ES-I3 (cell line): Measurements from ENCODE around the gene NRXN3.

Source experiments
- H3K36me3 ChIP-seq: 2 replicates; pipeline ENCODE4 v1.6.1; 2013; ENCODE audit warnings: mild to moderate bottlenecking, low read length, control low read depth, moderate library complexity; ENCODE audit not compliant: insufficient read depth
- H3K4me1 ChIP-seq: 2 replicates; pipeline ENCODE4 v1.6.1; 2013; ENCODE audit warnings: mild to moderate bottlenecking, control low read depth, low read length; ENCODE audit not compliant: insufficient read depth
- H3K9ac ChIP-seq: 2 replicates; pipeline ENCODE4 v1.6.1; 2013; ENCODE audit warnings: low read depth, mild to moderate bottlenecking, low read length, moderate library complexity
- H3K9me3 ChIP-seq: 2 replicates; pipeline ENCODE4 v1.6.1; 2013; ENCODE audit warnings: mild to moderate bottlenecking, low read length, moderate library complexity; ENCODE audit not compliant: control insufficient read depth, insufficient read depth

Gene NRXN3

DNA sequence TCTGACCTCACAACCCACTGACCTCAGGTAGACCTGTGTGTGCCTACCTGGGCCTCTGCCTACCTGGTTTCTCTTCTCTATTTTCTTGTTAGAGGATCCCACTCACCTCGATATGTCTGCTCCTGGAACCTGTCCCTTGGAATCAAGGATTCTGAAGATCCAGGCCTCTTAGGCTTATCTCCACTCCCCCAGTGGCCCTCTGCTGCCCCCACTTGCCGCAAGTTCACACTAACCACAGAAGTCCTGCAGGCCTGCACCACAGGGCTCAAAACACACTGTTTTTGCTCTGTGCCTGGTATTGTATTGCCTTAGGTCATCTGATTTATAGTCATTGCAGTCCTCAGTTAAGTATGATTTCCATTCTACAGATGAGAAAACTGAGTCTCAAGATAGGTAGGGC, 15.3 kb upstream of the NRXN3 start:
- no peaks in the 10 kb centered on the region for H3K9me3 ChIP-seq
- peaks cover 3% of the 10 kb centered on the region; the same call in 1 of the 2 replicates for H3K4me1 ChIP-seq
- no peak overlapping the region for H3K9ac ChIP-seq

DNA sequence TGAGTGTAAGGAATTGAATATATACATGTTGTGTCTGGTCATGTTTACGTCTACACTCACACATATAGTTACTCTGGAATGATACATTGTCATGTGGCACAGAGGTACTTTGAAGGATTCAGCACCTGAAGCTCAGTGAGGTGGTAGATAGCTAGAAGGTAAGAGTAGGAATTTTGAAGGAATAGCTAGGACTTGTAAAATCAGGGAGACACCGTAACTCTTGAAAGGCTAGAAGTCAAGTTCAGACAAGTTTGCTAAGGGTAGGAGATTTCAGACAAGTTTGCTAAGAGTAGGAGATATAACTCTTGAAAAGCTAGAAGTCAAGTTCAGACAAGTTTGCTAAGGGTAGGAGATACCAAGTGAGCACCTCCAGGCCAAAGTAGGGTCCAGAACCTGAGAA, 14.0 kb upstream of the NRXN3 start:
- Histone ChIP-seq H3K9me3 (no peaks in the 10 kb centered on the region), H3K4me1 (peaks cover 3% of the 10 kb centered on the region; the same call in 1 of the 2 replicates), H3K36me3 (no peaks in the 10 kb centered on the region), H3K9ac (no peak overlapping the region)

More for the DNA sequence above, 15.3 kb upstream of the NRXN3 start:
- no peaks in the 10 kb centered on the region for H3K36me3 ChIP-seq

DNA sequence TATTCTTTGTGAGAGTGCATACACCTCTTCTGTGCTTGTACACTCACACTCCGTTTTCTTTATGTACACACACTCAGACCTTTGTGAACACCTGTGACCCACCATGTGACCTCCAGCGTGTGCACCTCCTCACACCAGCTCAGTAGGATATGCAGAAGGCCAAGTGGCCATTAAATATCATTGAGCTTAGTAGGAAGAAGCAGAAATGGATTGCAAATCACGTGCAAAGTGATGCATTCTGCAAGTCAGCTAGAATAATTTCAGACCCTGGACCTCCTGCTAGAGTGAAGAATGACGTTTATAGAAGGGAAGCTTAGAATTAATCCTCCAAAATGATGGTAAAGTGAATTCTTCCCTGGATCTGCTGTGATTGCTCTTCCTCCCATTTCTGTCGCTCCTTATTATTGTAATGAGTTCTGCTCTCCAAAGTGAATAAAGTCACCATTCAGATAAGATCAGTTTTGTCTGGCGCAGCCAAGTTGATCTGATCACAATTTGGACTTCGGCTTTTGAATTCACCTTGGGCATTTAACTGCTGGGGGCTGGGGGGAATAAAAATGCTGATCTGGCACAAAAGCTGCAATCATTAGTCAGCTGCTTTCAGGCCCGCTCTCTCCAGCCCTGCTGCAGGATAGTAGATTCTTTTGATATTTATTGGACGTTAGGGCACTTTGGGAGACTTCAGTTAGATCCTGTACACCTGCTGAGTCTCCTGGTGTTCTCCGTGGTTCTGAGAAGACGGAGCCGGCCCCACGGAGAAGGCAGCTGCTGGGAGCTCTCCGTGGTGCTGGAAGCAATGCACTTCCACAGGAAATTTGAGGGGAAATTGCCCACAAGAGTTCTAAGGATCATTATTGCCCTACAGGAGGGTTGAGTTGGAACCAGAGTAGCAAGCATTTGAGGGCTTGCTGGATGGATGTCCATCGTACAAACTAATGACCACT, 12.4 kb upstream of the NRXN3 start:
- Histone ChIP-seq H3K4me1 (no peaks in the 10 kb centered on the region; the same call in 1 of the 2 replicates), H3K9me3 (no peaks in the 10 kb centered on the region), H3K36me3 (no peaks in the 10 kb centered on the region), H3K9ac (no peak overlapping the region)

DNA sequence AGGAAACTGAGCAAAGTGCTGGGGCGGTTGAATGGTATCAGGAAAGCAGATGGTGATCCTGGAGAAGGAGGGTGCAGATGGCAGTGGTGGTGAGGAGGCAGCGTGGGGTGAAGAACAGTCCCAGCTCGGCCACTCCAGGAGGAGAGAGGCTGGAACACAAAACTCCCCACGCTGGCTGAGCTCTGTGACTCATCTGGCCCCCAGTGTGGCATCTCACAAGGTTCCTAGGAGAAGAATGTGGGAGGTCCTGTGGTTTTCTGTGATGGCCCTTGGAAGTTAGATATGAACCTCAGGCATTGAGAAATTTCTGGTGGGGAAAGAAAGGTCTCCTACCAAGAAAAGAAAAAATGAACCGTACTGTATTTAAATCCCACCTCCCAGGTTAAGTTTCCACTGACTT, 8.0 kb upstream of the NRXN3 start:
- Histone ChIP-seq H3K36me3 (no peaks in the 10 kb centered on the region), H3K4me1 (peaks cover 4% of the 10 kb centered on the region; the same call in 1 of the 2 replicates), H3K9ac (no peak overlapping the region), H3K9me3 (no peaks in the 10 kb centered on the region)

DNA sequence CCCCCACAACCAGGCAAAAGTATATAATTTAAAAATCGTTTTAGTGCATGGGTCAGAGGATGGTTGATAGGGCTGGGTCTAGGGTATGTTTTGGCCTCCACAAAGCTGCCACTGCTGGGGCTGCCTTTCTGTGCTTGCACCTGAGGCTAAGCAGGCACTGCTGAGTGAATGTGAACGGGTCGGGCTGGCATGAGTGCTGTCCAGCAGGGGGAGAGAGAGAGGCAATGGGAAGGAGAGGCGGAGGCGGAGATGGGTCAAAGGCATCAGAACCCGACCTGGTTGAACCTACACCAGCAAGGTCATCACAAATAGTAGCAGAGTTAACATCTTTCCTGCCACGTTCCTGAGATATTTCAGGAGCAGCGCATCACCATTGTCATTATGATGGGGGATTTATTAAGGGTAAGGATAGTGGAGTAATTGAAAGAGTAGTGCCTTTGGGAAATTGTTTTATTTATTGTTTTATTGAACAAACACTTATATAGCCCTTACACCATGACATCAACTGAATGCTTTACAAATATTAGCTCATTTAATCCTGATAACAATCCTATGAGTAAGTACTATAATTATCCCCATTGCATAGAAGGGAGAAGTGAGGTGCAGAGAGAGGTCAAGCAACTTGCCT, 5.8 kb upstream of the NRXN3 start:
- Histone ChIP-seq H3K9ac (no peak overlapping the region), H3K9me3 (no peaks in the 10 kb centered on the region), H3K4me1 (peaks cover 4% of the 10 kb centered on the region; the same call in 1 of the 2 replicates), H3K36me3 (no peaks in the 10 kb centered on the region)

DNA sequence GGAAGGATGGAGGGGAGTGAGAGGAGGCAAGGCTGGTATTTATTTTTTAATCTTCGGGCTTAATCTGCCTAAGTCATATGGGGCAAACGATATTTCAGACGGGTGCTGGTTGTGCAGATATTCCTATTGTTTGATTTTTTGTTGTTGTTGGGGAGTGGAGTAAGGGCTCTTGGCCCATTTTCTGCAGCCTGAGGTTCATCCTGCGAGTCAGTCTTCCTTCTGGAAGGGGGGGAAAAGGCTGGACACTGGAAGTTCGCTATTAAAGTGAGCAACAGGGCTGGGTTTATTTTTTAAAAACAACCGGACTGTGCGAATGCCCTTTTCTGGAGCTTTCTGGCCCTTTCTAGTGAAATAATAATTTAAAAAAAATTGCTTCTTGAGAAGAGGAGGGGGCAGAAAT, 2.3 kb downstream of the NRXN3 start:
- Histone ChIP-seq H3K36me3 (no peaks in the 10 kb centered on the region), H3K9me3 (no peaks in the 10 kb centered on the region), H3K4me1 (0 out of 2 replicates have a peak, but pooled peaks cover 8% of the 10 kb centered on the region), H3K9ac (no peak overlapping the region)

DNA sequence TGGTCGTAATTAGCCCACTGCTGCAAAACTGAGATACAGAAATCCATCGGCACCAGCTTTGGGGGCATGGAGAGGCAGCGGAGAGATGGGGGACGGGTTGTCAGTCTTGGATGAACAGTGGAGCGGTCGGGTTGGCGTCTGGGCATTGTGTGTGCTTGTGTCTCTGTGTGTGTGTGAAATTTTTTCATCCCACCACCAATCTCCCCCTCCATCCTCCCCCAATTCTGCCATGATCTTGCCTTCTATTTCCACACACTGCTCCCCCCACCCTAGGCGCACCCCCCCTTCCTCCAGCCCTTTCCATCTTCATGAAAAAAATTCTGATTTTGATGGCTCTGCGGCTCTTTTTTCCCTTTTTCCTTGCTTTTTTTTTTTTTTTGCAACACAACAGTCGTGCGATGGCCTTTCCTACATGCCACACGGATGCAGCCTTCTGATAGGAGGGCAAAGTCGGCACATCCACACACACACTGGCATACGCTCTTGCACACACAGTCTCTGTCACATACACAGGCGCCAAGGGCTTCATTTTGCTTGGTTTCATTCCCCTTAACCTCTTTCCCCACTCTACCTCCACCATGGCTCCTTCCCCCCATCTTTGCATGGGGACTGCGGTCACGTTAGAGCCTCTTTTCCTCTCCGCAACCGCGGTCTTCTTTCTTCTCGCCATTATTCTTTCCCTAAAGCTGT, 3.3 kb downstream of the NRXN3 start:
- H3K9me3 ChIP-seq = no peaks in the 10 kb centered on the region
- no peak overlapping the region for H3K9ac ChIP-seq
- H3K4me1 ChIP-seq = 0 out of 2 replicates have a peak, but pooled peaks cover 8% of the 10 kb centered on the region
- H3K36me3 ChIP-seq = no peaks in the 10 kb centered on the region

DNA sequence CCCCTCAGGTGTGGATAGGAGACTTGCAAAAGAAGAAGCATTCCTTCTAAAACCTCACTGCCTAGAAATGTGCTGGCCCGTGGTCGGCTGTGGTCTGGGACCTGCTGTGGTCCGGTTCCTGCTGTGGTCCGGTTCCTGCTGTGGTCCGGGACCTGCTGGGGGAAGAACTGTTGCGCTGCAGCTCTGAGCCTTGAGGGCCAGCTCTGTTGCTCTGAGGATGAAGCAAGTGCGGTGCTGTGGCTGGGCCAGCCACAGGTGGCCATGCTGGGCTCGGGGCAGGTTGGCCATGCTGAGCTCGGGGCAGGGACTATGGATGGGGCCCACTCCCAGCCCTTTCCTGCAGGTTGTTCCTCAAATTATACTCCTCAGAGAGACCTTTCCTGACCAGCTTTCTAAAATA, 5.2 kb downstream of the NRXN3 start:
- Histone ChIP-seq H3K36me3 (no peaks in the 10 kb centered on the region), H3K9me3 (no peaks in the 10 kb centered on the region), H3K4me1 (0 out of 2 replicates have a peak, but pooled peaks cover 8% of the 10 kb centered on the region), H3K9ac (no peak overlapping the region)

DNA sequence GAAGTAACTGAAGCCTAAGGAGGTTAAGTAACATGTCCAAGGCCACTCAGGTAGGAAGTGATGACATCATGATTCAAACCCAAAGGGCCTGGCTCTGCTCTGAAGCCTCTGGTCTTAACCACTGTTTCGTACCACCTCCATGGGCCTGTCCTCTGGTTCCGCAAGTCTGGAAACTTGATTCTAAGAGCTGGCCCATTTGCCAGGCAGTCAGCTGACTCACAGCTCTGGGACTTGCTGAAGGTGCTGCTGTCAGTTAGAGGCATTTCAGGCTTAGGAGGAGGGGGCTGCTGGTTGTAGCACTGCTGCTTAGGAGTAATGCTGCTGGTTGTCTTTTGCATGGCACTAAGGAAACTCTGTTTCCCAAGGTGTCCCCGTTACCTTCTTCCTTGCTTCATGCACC, 7.9 kb downstream of the NRXN3 start:
- H3K36me3 ChIP-seq = no peaks in the 10 kb centered on the region
- no peak overlapping the region for H3K9ac ChIP-seq
- no peaks in the 10 kb centered on the region for H3K9me3 ChIP-seq
- no peaks in the 10 kb centered on the region for H3K4me1 ChIP-seq

DNA sequence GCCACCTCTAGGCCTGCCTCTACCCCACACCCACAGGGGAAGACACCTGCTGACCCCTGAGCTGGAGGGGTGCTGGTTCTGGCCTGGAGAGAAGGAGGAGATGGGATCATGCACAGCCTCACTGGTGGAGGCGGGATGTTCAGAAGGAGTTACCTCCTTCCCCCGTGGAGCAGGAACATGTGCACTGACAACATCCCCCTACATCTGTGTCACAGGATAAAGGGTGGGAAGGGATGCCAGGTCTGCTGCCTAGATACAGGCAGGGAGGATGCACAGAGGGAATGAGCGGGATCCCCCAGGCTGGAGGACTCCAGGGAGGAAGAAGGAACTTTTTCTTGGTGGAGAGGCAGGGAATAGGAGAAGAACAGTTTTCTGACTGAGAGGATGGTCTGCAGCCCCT, 8.8 kb downstream of the NRXN3 start:
- Histone ChIP-seq H3K9ac (no peak overlapping the region), H3K4me1 (no peaks in the 10 kb centered on the region), H3K9me3 (no peaks in the 10 kb centered on the region), H3K36me3 (no peaks in the 10 kb centered on the region)

DNA sequence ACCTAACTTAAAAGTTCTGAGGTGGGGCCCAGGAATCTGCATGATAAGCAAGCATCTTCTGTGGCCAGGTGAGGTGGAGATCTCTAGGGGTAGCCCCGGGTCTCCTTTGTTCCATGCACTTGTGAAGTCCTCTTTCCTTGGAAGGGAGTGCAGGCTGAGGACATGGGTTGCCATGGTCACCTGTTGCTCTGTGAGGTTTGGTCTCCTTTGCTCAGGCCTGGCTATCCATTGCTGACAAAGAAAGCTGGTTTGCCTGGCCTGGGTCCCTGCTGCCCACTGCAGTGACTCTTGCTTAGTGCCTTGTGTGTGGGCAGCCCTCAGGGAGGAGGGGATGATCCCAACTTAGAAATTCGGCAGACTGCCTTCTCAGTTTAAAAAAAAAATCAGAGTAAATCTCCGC, 11.1 kb downstream of the NRXN3 start:
- H3K9ac ChIP-seq = no peak overlapping the region
- H3K4me1 ChIP-seq = no peaks in the 10 kb centered on the region
- H3K9me3 ChIP-seq = no peaks in the 10 kb centered on the region
- H3K36me3 ChIP-seq = no peaks in the 10 kb centered on the region

DNA sequence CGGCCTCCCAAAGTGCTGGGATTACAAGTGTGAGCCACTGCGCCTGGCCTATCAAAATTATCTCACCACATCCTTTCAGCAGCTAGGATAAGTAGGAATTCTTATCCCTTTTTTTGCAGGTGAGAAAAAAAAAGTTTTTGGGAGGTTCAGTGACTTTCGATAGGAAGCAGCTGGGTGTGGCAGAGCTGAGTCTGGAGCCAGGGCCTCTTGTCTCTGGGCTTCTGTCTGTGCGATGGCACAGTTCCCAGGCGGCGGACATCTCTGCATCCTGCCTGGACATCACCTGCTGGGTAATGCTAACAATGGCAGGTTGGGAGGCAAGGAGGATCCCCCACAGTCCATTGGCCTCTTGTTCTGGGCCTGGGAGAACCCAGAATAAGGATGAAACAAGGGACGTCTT, 12.5 kb downstream of the NRXN3 start:
- H3K9me3 ChIP-seq = no peaks in the 10 kb centered on the region

DNA sequence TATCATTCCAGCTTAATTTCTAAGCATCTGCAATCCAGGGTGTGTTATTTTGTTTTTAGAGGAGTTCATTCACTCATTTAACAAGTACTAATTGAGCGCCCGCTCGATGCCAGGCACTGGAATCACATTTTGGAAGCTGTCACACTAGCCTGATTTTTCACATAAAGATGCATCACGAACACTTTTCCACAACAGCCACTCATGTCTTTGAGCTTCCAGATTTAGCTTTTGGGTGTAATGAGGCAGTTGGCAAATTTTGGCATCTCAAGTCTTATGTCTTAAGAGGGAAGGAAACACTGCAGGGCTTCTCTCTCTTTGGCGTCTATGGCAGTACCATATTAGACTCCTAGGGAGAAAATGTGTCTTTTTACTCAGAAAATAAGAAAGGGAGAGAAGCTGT, 14.0 kb downstream of the NRXN3 start:
- no peaks in the 10 kb centered on the region for H3K36me3 ChIP-seq
- no peaks in the 10 kb centered on the region for H3K4me1 ChIP-seq
- no peaks in the 10 kb centered on the region for H3K9me3 ChIP-seq
- no peak overlapping the region for H3K9ac ChIP-seq

More for the DNA sequence above, 12.5 kb downstream of the NRXN3 start:
- Histone ChIP-seq H3K36me3 (no peaks in the 10 kb centered on the region), H3K9ac (no peak overlapping the region), H3K4me1 (no peaks in the 10 kb centered on the region)

DNA sequence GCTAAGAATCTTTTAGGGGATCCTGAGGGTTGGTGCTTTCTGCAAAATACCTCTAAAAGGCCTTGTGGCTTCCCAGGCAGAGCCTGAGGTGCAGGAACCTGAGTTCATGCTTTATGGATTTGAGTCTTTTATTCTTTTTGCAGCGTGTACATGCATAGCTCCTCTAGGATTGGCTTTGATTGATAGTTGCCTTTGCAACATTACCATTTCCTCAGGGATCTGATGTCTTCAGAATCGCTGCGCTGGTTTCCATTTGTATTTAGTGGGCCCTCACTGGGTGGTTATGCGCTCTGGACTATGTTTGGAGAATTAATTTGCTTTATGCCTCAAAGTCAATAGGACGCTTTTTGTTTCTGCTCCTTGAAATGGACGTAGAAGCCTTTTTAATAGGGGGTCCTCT, 16.1 kb downstream of the NRXN3 start:
- Histone ChIP-seq H3K36me3 (no peaks in the 10 kb centered on the region), H3K9ac (no peak overlapping the region), H3K4me1 (no peaks in the 10 kb centered on the region), H3K9me3 (no peaks in the 10 kb centered on the region)
